WERI-Rb-1 (cell line): ENCODE measurements around the gene ADARB2.

ENCODE experiments used
- DNase-seq: peaks from one replicate; pipeline ENCODE4 v3.0.0-alpha.2; 2020
- H3K27ac ChIP-seq: fragments of 250-450 bp; sonication (Bioruptor Pico); 2 replicates; pipeline ENCODE4 v1.5.1; 2020; ENCODE audit warnings: mild to moderate bottlenecking, moderate library complexity
- H3K27me3 ChIP-seq: fragments of 250-450 bp; sonication (Bioruptor Pico); 2 replicates; pipeline ENCODE4 v1.5.1; 2021; ENCODE audit warnings: mild to moderate bottlenecking, low read depth, moderate library complexity; ENCODE audit not compliant: insufficient read depth, severe bottlenecking
- H3K36me3 ChIP-seq: fragments of 250-450 bp; sonication (Bioruptor Pico); 2 replicates; pipeline ENCODE4 v1.5.1; 2020; ENCODE audit warnings: mild to moderate bottlenecking, moderate library complexity
- H3K4me3 ChIP-seq: 2 replicates; pipeline ENCODE4 v1.5.1; 2011; ENCODE audit warnings: low read depth, mild to moderate bottlenecking, control low read depth, low read length
- H3K9me3 ChIP-seq: fragments of 250-450 bp; sonication (Bioruptor Pico); 2 replicates; pipeline ENCODE4 v1.5.1; 2021; ENCODE audit warnings: mild to moderate bottlenecking, moderate library complexity; ENCODE audit not compliant: severe bottlenecking
- TF ChIP-seq, protein P1 (sequence below): IDR thresholded peaks from 2 replicates; pipeline ENCODE4 v1.5.1; 2011; ENCODE audit warnings: low read depth, mild to moderate bottlenecking, control low read depth, inconsistent platforms, low read length

Gene ADARB2

GRCh38 chr10:1204434-1205326, 532.6 kb downstream of the ADARB2 start:
- Histone ChIP-seq H3K27me3 (peaks cover 17% of the 10 kb centered on the region), H3K4me3 (no peak overlapping the region), H3K27ac (no peak overlapping the region), H3K36me3 (no peaks in the 10 kb centered on the region), H3K9me3 (no peaks in the 10 kb centered on the region)
- no peak for DNase-seq
- TF ChIP-seq, protein P1, sequence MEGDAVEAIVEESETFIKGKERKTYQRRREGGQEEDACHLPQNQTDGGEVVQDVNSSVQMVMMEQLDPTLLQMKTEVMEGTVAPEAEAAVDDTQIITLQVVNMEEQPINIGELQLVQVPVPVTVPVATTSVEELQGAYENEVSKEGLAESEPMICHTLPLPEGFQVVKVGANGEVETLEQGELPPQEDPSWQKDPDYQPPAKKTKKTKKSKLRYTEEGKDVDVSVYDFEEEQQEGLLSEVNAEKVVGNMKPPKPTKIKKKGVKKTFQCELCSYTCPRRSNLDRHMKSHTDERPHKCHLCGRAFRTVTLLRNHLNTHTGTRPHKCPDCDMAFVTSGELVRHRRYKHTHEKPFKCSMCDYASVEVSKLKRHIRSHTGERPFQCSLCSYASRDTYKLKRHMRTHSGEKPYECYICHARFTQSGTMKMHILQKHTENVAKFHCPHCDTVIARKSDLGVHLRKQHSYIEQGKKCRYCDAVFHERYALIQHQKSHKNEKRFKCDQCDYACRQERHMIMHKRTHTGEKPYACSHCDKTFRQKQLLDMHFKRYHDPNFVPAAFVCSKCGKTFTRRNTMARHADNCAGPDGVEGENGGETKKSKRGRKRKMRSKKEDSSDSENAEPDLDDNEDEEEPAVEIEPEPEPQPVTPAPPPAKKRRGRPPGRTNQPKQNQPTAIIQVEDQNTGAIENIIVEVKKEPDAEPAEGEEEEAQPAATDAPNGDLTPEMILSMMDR = no peak

GRCh38 chr10:1203704-1204103, 533.6 kb downstream of the ADARB2 start:
- no peak for DNase-seq
- Histone ChIP-seq H3K4me3 (no peak overlapping the region), H3K9me3 (no peaks in the 10 kb centered on the region), H3K27me3 (peaks cover 20% of the 10 kb centered on the region), H3K27ac (no peak overlapping the region), H3K36me3 (no peaks in the 10 kb centered on the region)
- TF ChIP-seq, protein P1 = no peak

- peaks cover 20% of the 10 kb centered on the region for H3K27me3 ChIP-seq
- H3K9me3 ChIP-seq = no peaks in the 10 kb centered on the region
- no peak overlapping the region for H3K27ac ChIP-seq
- TF ChIP-seq, protein P1 = no peak
- no peaks in the 10 kb centered on the region for H3K36me3 ChIP-seq
- DNase-seq = no peak
- no peak overlapping the region for H3K4me3 ChIP-seq
Measured at GRCh38 chr10:1203216-1203615, 534.1 kb downstream of the ADARB2 start.

- H3K27me3 ChIP-seq = peaks cover 14% of the 10 kb centered on the region
- no peak for DNase-seq
- TF ChIP-seq, protein P1 = no peak
- no peak overlapping the region for H3K4me3 ChIP-seq
- H3K36me3 ChIP-seq = no peaks in the 10 kb centered on the region
- H3K27ac ChIP-seq = no peak overlapping the region
- H3K9me3 ChIP-seq = no peaks in the 10 kb centered on the region
Measured at GRCh38 chr10:1202343-1202742, 535.0 kb downstream of the ADARB2 start.

DNA sequence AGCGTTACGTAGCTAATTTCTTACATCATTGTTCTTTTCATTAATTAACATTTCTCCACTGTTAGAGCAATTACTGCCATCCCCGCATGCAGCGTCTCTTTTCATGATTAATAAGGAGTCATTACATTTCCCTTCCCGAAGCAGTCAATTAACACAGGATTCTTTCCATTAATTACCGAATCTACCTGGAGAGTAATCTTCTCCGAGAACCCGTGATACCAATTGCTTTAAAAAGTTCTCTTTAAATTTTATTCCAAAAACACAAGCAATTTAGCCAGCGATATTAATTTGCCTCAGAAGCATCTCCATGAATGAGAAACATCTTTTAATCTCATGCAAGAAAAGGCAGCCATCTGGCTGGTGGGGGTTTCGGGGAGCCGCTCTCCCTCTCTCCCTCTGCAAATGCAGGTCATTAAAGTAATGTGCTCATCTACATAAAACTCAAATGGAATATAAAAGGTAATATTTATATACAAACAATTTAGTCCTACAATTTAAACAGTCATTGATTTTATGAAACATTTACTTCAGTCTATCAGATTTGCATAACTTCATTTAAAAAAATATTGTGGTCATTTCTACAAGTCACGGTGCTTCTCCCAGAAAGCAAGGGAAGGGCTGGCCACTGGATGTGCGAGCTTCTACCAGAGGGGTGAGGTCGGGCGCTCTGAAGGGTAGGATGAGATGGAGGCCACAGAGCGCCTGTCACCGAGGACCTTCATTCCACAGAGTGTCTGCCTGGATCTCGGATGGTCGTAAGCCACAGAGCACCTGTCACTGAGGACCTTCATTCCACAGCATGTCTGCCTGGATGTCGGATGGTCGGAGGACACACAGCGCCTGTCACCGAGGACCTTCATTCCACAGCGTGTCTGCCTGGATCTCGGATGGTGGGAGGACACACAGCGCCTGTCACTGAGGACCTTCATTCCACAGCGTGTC, 536.2 kb downstream of the ADARB2 start:
- no peaks in the 10 kb centered on the region for H3K9me3 ChIP-seq
- H3K4me3 ChIP-seq = no peak overlapping the region
- H3K27me3 ChIP-seq = peaks cover 19% of the 10 kb centered on the region
- no peaks in the 10 kb centered on the region for H3K36me3 ChIP-seq
- DNase-seq = no peak
- TF ChIP-seq, protein P1 = no peak
- H3K27ac ChIP-seq = no peak overlapping the region
